GM12875 (cell line): Measurements from ENCODE around the gene LUC7L3.
"Not testable (repeated sequence)": the region's sequence is repeated elsewhere in the genome, so short reads cannot be mapped to it uniquely, and the experiment has no call there.

Experiments used
- H3K4me3 ChIP-seq: one replicate; pipeline ENCODE4 v1.5.1; 2011; ENCODE audit warnings: low read depth, low read length, control low read depth
- TF ChIP-seq, protein P1 (sequence below): IDR thresholded peaks from 2 replicates; pipeline ENCODE4 v1.5.1; 2011; ENCODE audit warnings: low read depth, mild to moderate bottlenecking, control low read depth, inconsistent platforms, low read length, moderate library complexity, borderline replicate concordance; ENCODE audit not compliant: insufficient read depth

LUC7L3 gene

DNA sequence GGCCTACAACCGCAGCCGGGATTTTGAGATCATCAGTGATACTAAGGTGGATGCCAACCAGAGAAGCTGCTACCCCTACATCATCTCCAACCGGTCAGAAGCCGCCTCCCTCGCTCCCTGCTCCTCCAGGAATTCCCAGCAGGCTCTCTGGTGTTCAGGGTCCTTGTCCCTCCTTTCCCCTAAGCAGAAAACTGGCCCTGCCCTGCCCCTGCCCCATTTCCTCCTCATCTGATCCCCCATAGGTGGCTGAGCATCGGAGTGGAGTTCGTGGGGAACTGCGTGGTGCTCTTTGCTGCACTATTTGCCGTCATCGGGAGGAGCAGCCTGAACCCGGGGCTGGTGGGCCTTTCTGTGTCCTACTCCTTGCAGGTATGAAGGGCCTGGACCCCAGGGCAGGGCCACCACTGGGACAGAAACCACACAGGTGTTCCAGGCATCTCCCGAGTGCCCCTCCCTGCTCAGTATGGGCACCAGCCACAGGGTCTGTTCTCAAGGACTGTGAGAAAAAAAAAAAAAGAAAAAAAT is 41.5 kb upstream of the LUC7L3 start:
- TF ChIP-seq, protein P1, sequence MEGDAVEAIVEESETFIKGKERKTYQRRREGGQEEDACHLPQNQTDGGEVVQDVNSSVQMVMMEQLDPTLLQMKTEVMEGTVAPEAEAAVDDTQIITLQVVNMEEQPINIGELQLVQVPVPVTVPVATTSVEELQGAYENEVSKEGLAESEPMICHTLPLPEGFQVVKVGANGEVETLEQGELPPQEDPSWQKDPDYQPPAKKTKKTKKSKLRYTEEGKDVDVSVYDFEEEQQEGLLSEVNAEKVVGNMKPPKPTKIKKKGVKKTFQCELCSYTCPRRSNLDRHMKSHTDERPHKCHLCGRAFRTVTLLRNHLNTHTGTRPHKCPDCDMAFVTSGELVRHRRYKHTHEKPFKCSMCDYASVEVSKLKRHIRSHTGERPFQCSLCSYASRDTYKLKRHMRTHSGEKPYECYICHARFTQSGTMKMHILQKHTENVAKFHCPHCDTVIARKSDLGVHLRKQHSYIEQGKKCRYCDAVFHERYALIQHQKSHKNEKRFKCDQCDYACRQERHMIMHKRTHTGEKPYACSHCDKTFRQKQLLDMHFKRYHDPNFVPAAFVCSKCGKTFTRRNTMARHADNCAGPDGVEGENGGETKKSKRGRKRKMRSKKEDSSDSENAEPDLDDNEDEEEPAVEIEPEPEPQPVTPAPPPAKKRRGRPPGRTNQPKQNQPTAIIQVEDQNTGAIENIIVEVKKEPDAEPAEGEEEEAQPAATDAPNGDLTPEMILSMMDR, result no peak
- no peak overlapping the region for H3K4me3 ChIP-seq

DNA sequence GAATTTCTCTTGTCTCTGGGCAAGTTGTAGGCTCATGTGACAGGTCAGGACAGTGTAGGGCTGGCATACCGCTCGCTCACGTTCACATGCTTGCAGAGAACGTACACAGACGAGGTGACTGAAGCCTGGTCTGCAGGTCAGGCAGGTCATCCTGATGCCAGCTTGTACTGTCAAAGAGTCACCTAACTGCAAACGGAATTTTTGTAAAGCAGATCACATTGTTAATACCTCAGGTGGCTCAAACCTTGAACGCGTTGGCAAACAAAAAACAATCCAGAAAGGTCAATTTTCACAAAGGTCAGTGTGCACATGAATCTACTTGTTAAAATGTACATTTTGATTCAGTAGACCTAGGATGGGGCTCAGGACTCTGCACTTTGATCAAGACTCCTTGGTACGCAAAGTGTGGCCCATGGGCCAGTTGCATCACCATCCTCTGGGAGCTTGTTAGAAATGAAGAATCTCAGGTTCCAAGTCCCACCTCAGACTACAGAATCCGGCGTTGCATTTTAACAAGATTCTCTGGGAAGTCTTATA is 40.3 kb upstream of the LUC7L3 start:
- H3K4me3 ChIP-seq, result no peak overlapping the region
- TF ChIP-seq, protein P1, result no peak

DNA sequence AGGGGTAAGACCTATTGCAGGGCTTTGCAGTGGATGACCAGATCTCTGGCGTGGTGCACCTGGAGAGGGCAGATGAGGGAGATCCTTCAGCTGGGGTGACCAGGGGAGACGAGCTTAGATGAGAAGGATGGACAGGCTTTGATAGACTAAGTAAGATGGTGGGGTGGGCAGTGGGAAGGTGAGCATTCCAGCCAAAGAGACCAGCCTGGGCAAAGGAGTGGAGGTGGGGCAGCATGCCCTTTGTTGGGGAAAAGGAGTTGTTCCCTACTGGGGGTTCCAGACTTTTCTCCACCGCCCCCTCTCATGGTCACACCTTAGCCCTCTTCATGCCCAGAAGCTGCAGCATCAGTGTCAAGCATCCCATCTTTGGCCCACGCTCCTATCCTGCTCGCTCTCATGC is 39.3 kb upstream of the LUC7L3 start:
- no peak overlapping the region for H3K4me3 ChIP-seq
- TF ChIP-seq, protein P1, result no peak

DNA sequence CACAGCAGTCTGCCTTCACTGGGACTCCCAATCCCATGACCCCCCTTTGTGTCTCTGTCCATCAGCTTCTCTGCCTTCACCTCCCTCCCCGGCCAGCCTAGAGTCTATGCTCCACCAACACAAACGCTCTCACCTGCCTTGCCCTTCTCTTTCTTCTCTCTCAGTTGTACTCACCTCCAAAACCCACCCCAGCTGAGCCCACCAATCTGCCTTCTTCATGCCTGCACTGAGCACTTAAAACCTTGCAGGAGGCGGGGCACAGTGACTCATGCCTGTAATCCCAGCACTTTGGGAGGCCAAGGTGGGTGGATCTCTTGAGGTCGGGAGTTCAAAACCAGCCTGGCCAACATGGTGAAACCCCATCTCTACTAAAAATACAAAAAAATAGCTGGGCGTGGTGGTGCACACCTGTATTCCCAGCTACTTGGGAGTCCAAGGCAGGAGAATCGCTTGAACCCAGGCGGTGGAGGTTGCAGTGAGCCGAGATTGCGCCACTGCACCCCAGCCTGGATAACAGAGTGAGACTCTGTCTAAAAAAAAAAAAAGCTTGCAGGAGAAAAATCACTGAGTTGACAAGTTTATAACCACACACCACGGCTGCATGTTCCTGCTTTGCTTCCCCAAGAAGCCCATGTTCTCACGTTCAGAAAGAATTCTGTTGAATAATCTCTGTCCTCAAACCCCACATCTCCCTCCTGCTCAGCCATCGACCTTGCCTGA is 38.7 kb upstream of the LUC7L3 start:
- H3K4me3 ChIP-seq, result not testable (repeated sequence)

DNA sequence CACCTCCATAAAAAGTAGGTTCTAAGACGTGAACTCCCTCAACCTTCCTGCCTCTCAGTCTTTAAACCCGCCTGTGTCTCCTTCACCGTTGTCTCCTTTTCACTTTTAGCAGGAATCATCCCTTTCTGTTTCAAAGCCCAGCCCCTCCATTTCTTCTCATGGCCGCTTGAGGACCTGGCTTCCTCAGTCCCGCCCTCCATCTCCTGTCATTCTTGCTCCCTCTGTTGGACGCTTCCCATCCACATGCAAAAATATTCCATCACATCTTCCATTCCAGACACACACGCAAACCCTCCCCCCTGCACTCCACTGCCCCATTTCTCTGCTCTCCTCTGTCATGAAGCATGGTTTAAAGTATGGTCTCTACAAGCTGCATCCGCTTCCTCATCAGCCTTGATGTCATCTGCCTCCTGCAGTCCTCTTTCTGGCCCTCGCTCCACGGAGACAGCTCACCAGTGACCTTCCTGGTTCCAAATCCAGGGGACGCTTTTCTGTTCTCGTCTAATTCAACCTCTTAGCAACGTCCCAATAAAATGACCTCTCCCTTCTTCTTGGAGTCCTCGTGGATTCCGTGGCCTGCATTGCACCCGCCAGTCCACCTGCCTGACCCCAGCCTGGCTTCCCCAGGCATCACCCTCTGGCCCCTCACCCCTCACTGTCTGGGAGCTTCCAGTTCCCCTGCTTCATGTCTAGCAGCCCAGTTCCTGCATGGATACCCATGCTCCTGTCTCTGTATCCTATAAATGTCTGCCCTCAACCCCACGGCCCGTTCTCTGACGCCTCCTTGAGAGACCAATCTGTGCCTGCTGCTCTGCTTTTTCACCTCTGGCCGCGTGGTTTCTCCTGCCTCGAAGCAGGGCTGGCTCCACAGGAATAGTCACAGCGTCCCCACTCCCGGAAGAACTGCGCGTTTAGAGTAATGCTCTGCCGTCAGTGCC is 37.9 kb upstream of the LUC7L3 start:
- H3K4me3 ChIP-seq, result no peak overlapping the region
- TF ChIP-seq, protein P1, result 0 out of 2 replicates have a peak, but pooled peaks have one; percentile 4

DNA sequence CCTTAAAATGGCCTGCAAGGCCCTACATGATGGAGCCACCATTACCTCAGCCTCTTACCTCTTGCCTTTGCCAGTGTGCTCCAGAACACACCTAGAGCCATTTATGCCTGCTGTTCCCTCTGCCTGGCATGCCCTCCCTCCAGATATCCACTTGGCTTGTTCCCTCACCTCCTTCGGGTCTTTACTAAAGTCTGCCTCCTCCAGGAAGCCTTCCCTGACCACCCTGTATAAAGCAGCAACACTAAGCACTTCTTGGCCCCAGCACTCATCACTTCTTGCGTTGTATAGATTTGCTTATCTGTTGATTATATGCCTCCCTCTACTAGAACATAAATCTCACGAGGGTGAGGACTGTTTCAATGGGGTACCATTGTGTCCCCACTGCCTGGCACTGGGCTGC is 37.0 kb upstream of the LUC7L3 start:
- H3K4me3 ChIP-seq, result no peak overlapping the region
- TF ChIP-seq, protein P1, result no peak

DNA sequence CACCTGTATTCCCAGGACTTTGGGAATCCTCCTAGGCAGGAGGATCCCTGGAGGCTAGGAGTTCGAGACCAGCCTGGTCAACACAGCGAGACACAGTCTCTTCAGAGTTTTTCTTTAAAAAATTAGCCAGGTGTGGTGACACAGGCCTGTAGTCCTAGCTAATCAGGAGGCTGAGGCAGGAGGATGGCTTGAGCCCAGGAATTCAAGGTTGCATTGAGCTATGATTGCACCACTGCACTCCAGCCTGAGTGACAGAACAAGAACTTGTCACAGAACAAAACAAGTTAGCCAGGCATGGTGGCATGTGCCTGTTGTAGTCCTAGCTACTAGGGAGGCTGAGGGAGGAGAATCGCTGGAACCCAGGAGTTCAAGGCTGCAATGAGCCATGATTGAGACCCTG is 36.5 kb upstream of the LUC7L3 start:
- no peak overlapping the region for H3K4me3 ChIP-seq
- TF ChIP-seq, protein P1, result no peak
